Mesendoderm (in vitro differentiated cells): Measurements from ENCODE around the gene CRISPLD2.

Experiments used
- DNase-seq: peaks from one replicate; pipeline ENCODE4 v3.0.0; 2013
- H2AK5ac ChIP-seq: 2 replicates; pipeline ENCODE4 v1.6.1; 2013; ENCODE audit warnings: low read length, inconsistent platforms
- H2BK120ac ChIP-seq: 2 replicates; pipeline ENCODE4 v1.6.1; 2013; ENCODE audit warnings: low read depth, mild to moderate bottlenecking, low read length, moderate library complexity, mixed read lengths
- H2BK15ac ChIP-seq: replicated peaks from 2 replicates; pipeline ENCODE4 v1.6.1; 2013; ENCODE audit warnings: low read depth, mild to moderate bottlenecking, moderate library complexity
- H2BK5ac ChIP-seq: 2 replicates; pipeline ENCODE4 v1.6.1; 2013; ENCODE audit warnings: low read length, inconsistent platforms
- H3K18ac ChIP-seq: 2 replicates; pipeline ENCODE4 v1.6.1; 2013; ENCODE audit warnings: mild to moderate bottlenecking, low read length, mixed read lengths
- H3K23ac ChIP-seq: one replicate; pipeline ENCODE4 v1.6.1; 2013; ENCODE audit warnings: low read length
- H3K27ac ChIP-seq: 2 replicates; pipeline ENCODE4 v1.5.1; 2013; ENCODE audit warnings: low read depth, mild to moderate bottlenecking, inconsistent platforms, low read length, moderate library complexity
- H3K27me3 ChIP-seq: 2 replicates; pipeline ENCODE4 v1.6.1; 2013; ENCODE audit warnings: low read length, control low read depth, mild to moderate bottlenecking, inconsistent platforms; ENCODE audit not compliant: insufficient read depth, poor library complexity
- H3K36me3 ChIP-seq: 2 replicates; pipeline ENCODE4 v1.6.1; 2013; ENCODE audit warnings: low read length, inconsistent platforms; ENCODE audit not compliant: control insufficient read depth, insufficient read depth
- H3K4ac ChIP-seq: one replicate; pipeline ENCODE4 v1.6.1; 2013; ENCODE audit warnings: low read depth, mild to moderate bottlenecking, low read length, moderate library complexity
- H3K4me1 ChIP-seq: 2 replicates; pipeline ENCODE4 v1.6.1; 2013; ENCODE audit warnings: low read depth, low read length, inconsistent platforms; ENCODE audit not compliant: control insufficient read depth
- H3K4me2 ChIP-seq: 2 replicates; pipeline ENCODE4 v1.6.1; 2013; ENCODE audit warnings: low read length
- H3K4me3 ChIP-seq: 2 replicates; pipeline ENCODE4 v1.5.1; 2013; ENCODE audit warnings: mild to moderate bottlenecking, low read length
- H3K56ac ChIP-seq: one replicate; pipeline ENCODE4 v1.6.1; 2013; ENCODE audit warnings: low read length
- H3K79me1 ChIP-seq: 2 replicates; pipeline ENCODE4 v1.6.1; 2013; ENCODE audit warnings: low read length, inconsistent platforms
- H3K79me2 ChIP-seq: 2 replicates; pipeline ENCODE4 v1.6.1; 2013; ENCODE audit warnings: mild to moderate bottlenecking, low read length; ENCODE audit not compliant: control insufficient read depth, insufficient read depth
- H3K9ac ChIP-seq: 2 replicates; pipeline ENCODE4 v1.6.1; 2013; ENCODE audit warnings: low read length, inconsistent platforms
- H4K5ac ChIP-seq: one replicate; pipeline ENCODE4 v1.6.1; 2013; ENCODE audit warnings: low read length
- H4K8ac ChIP-seq: one replicate; pipeline ENCODE4 v1.6.1; 2013; ENCODE audit warnings: low read depth, mild to moderate bottlenecking, control low read depth, low read length, moderate library complexity
- WGBS: extraction: QIAGEN DNeasy Blood & Tissue Kit; methylation state at CpG from one replicate; pipeline ENCODE4 v1.1.7; 2013; ENCODE audit warnings: low lambda C conversion rate, missing lambda C conversion rate; ENCODE audit not compliant: insufficient coverage; ENCODE audit errors: extremely low coverage; 5-methylcytosine and 5-hydroxymethylcytosine counted together

Gene CRISPLD2

DNA sequence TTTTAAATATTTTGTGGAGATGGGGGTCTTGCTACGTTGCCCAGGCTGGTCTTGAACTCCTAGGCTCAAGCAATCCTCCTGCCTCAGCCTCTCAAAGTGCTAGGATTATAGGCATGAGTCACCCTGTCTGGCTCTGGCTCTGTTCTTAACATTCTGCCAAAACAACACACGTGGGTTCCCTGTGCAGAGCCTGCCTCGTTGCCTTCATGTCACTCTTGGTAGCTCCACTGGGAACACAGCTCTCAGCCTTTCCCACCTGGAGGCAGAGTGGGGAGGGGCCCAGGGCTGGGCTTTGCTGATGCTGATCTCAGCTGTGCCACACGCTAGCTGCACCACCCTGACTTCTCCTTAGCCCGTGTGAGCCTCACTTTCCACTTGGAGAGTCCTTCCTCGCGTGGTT lies 19.3 kb downstream of the CRISPLD2 start:
- H2BK120ac ChIP-seq: no peak overlapping the region
- no peaks in the 10 kb centered on the region for H3K27me3 ChIP-seq
- no peak overlapping the region for H2BK5ac ChIP-seq
- no peak overlapping the region for H3K23ac ChIP-seq
- no peaks in the 10 kb centered on the region for H3K36me3 ChIP-seq
- WGBS: no CpG with 5 or more reads among the region's 7 CpGs
- no peak for DNase-seq
- no peak overlapping the region for H2AK5ac ChIP-seq
- peaks cover 3% of the 10 kb centered on the region for H3K4me1 ChIP-seq
- H3K4ac ChIP-seq: no peak overlapping the region
- H3K18ac ChIP-seq: no peak overlapping the region
- H4K5ac ChIP-seq: no peak overlapping the region
- no peak overlapping the region for H3K4me2 ChIP-seq
- no peaks in the 10 kb centered on the region for H3K79me2 ChIP-seq
- no peak overlapping the region for H2BK15ac ChIP-seq
- H3K56ac ChIP-seq: no peak overlapping the region
- no peak overlapping the region for H3K27ac ChIP-seq
- no peak overlapping the region for H4K8ac ChIP-seq
- no peak overlapping the region for H3K4me3 ChIP-seq
- H3K79me1 ChIP-seq: no peaks in the 10 kb centered on the region
- H3K9ac ChIP-seq: no peak overlapping the region

DNA sequence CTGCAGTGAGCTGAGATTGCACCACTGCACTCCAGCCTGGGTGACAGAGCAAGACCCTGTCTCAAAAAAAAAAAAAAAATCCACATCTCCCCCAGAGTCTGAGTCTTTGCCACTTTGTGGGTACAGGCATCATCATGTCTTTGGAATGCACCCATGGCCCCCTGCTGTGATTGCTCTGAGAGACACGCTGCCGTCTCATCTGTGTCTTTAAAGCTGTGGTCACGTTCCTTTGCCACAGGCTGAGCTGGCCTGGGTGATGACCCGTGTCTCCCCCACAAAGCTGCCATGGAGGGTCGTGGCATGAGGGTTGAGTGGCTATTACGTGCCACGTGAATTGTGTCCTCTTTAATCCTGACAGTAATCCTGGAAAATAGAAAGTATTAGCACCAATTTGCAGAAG lies 20.2 kb downstream of the CRISPLD2 start:
- Histone ChIP-seq H3K79me2 (no peaks in the 10 kb centered on the region), H4K8ac (no peak overlapping the region), H3K23ac (no peak overlapping the region), H2BK15ac (no peak overlapping the region), H2AK5ac (no peak overlapping the region), H2BK5ac (no peak overlapping the region), H3K18ac (no peak overlapping the region), H3K9ac (no peak overlapping the region), H3K36me3 (no peaks in the 10 kb centered on the region), H3K79me1 (no peaks in the 10 kb centered on the region), H2BK120ac (no peak overlapping the region), H3K27ac (no peak overlapping the region), H3K4me1 (peaks cover 3% of the 10 kb centered on the region), H3K4me2 (no peak overlapping the region), H3K56ac (no peak overlapping the region), H3K4me3 (no peak overlapping the region), H4K5ac (no peak overlapping the region), H3K27me3 (no peaks in the 10 kb centered on the region), H3K4ac (no peak overlapping the region)
- no CpG with 5 or more reads among the region's 7 CpGs for WGBS
- peak; percentile 63 for DNase-seq

DNA sequence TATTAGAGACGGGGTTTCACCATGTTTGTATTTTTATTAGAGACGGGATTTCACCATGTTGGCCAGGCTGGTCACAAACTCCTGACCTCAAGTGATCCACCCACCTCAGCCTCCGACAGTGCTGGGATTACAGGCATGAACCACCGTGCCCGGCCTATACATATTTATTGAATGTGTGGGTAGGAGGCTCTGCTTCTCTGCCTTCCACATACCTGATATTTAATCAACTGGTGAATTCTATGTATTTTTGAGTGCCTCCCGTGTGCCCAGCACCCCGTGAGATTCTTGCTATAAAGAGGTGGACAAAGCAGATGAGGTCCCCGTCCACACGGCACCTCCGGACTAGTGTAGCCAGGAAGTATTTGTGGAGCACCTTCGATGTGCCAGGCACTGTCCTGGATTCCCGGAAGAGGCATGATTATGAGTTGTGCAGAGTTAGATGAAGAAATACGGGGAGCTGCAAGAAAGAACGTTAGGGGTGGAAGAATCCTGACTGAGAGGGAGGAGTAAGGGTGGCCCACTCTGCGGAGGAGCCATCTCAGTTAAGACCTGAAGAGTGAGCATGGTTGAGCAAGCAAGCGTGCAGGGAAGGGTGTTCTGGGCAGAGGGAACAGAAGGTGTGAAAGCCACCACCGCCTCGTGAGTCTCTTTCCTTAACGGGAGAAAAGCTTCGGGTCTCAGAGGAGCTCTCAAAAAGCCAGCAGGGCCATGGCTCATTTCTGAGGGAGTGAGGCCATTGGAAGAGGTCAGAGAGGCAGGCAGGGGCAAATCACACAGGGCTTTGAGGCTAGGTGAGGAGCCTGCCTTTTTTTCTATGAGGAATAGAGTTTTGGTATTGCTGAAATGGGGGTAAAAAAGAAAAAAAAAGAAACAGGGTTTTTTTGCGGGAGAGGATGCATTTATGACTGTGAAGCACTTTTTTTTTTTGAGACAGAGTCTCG lies 21.2 kb downstream of the CRISPLD2 start:
- no peak for DNase-seq
- no peak overlapping the region for H3K4ac ChIP-seq
- H4K5ac ChIP-seq: no peak overlapping the region
- H2BK5ac ChIP-seq: no peak overlapping the region
- H3K36me3 ChIP-seq: no peaks in the 10 kb centered on the region
- no CpG with 5 or more reads among the region's 22 CpGs for WGBS
- H2BK15ac ChIP-seq: no peak overlapping the region
- H3K27me3 ChIP-seq: no peaks in the 10 kb centered on the region
- no peak overlapping the region for H2AK5ac ChIP-seq
- no peak overlapping the region for H3K9ac ChIP-seq
- H3K18ac ChIP-seq: no peak overlapping the region
- H3K79me2 ChIP-seq: no peaks in the 10 kb centered on the region
- H3K23ac ChIP-seq: no peak overlapping the region
- H3K79me1 ChIP-seq: no peaks in the 10 kb centered on the region
- H2BK120ac ChIP-seq: no peak overlapping the region
- peaks cover 5% of the 10 kb centered on the region for H3K4me1 ChIP-seq
- no peak overlapping the region for H3K56ac ChIP-seq
- no peak overlapping the region for H3K27ac ChIP-seq
- H4K8ac ChIP-seq: no peak overlapping the region
- no peak overlapping the region for H3K4me2 ChIP-seq
- H3K4me3 ChIP-seq: no peak overlapping the region

DNA sequence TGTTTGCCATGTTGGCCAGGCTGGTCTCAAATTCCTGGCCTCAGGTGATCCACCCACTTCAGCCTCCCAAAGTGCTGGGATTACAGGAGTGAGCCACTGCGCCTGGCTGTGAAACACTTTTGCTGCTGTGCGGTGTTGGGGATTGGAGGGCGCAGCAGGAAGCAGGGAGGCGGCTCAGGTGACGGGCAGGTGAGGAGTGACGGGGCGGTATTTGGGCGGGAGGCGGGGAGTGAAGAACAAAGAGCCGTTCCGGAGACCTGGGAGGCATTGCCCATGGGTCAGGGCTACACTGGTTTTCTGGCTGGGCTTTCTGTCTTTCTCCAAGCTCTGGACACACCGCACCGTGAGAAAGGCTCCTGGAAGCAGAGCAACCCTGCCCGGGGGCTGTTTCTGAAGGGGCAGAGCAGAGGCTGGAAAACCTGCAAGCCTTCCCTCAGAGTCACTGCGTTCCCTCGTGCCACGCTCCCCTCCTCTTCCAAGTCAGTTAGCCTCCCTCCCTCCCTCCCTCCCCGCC lies 22.1 kb downstream of the CRISPLD2 start:
- no peaks in the 10 kb centered on the region for H3K79me1 ChIP-seq
- H4K5ac ChIP-seq: no peak overlapping the region
- WGBS: no CpG with 5 or more reads among the region's 18 CpGs
- no peak overlapping the region for H2AK5ac ChIP-seq
- peak; percentile 94 for DNase-seq
- H3K9ac ChIP-seq: peak overlapping the region; percentile 78
- H3K23ac ChIP-seq: no peak overlapping the region
- H3K4me3 ChIP-seq: peak overlapping the region; percentile 20
- H2BK5ac ChIP-seq: no peak overlapping the region
- H3K79me2 ChIP-seq: no peaks in the 10 kb centered on the region
- H2BK120ac ChIP-seq: no peak overlapping the region
- H3K27me3 ChIP-seq: no peaks in the 10 kb centered on the region
- no peak overlapping the region for H2BK15ac ChIP-seq
- H4K8ac ChIP-seq: no peak overlapping the region
- H3K4me2 ChIP-seq: peak overlapping the region; percentile 61
- peak overlapping the region; percentile 54 for H3K18ac ChIP-seq
- no peaks in the 10 kb centered on the region for H3K36me3 ChIP-seq
- H3K4me1 ChIP-seq: peaks cover 5% of the 10 kb centered on the region
- peak overlapping the region; percentile 84 for H3K56ac ChIP-seq
- H3K27ac ChIP-seq: no peak overlapping the region
- H3K4ac ChIP-seq: no peak overlapping the region

DNA sequence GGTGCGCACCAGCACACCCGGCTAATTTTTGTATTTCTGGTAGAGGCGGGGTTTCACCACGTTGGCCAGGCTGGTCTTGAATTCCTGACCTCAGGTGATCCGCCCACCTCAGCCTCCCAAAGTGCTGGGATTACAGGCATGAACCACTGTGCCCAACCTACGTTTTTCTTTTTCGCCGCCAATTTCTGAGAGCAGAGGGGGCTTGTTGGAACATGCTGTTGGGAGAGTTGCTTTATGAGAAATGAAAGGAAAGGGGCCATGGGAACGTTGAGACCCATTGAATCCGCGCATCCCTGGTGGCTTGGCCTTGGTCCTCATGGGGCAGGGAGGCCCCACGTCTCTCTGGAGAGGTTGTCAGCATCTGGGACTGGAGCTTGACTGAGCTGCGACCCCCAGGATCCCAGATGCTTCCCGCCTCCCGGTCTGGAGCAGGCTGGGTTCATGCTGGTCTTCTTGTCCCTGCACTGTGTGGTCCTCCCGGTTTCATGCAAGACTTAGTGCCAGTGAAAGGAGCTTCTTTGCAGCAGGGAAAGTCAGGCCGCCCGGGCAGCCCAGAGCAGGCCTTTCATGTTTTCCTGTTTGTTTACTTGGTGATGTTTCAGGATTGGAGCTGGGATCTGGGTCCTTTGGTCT lies 22.8 kb downstream of the CRISPLD2 start:
- Histone ChIP-seq H3K79me2 (no peaks in the 10 kb centered on the region), H3K18ac (no peak overlapping the region), H2AK5ac (no peak overlapping the region), H3K4me1 (peaks cover 5% of the 10 kb centered on the region), H2BK15ac (no peak overlapping the region), H3K79me1 (no peaks in the 10 kb centered on the region), H4K8ac (no peak overlapping the region), H2BK5ac (no peak overlapping the region), H3K36me3 (no peaks in the 10 kb centered on the region), H3K27ac (no peak overlapping the region), H4K5ac (no peak overlapping the region), H3K9ac (peak overlapping the region; percentile 17), H3K27me3 (no peaks in the 10 kb centered on the region), H2BK120ac (no peak overlapping the region), H3K4me2 (no peak overlapping the region), H3K23ac (no peak overlapping the region), H3K4ac (no peak overlapping the region), H3K4me3 (no peak overlapping the region), H3K56ac (peak overlapping the region; percentile 73)
- no peak for DNase-seq
- no CpG with 5 or more reads among the region's 18 CpGs for WGBS
